MG63 (cell line): ENCODE measurements around the gene EVC2. TPM values are rescaled to one million over a fixed set of nuclear protein-coding genes. Genes with fewer than 3 reads are reported as not detected.
"Not testable (repeated sequence)": the region's sequence is repeated elsewhere in the genome, so short reads cannot be mapped to it uniquely, and the experiment has no call there.

Experiments used
- DNase-seq: peaks from one replicate; pipeline ENCODE4 v3.0.0-alpha.2; 2020
- H3K27me3 ChIP-seq: fragments of 250-450 bp; sonication (Bioruptor Pico); 2 replicates; pipeline ENCODE4 v1.5.1; 2020; ENCODE audit warnings: mild to moderate bottlenecking, moderate library complexity
- H3K36me3 ChIP-seq: fragments of 250-450 bp; sonication (Bioruptor Pico); 2 replicates; pipeline ENCODE4 v1.5.1; 2020; ENCODE audit warnings: mild to moderate bottlenecking, moderate library complexity
- H3K4me3 ChIP-seq: fragments of 250-450 bp; sonication (Bioruptor Pico); 2 replicates; pipeline ENCODE4 v1.5.1; 2020; ENCODE audit warnings: mild to moderate bottlenecking, moderate library complexity
- H3K9me3 ChIP-seq: fragments of 250-450 bp; sonication (Bioruptor Pico); 2 replicates; pipeline ENCODE4 v1.5.1; 2020; ENCODE audit warnings: mild to moderate bottlenecking, moderate library complexity
- total RNA-seq: library from RNA; depleted of rRNA; stranded (reverse); fragments of >200 nt; shearing (Covaris generic); gene quantifications from 2 replicates; pipeline ENCODE4 v1.2.3, GENCODE V29; 2014; ENCODE audit warnings: low replicate concordance

EVC2 gene
- total RNA-seq, 1 experiment from 2014 or later, result not detected

DNA sequence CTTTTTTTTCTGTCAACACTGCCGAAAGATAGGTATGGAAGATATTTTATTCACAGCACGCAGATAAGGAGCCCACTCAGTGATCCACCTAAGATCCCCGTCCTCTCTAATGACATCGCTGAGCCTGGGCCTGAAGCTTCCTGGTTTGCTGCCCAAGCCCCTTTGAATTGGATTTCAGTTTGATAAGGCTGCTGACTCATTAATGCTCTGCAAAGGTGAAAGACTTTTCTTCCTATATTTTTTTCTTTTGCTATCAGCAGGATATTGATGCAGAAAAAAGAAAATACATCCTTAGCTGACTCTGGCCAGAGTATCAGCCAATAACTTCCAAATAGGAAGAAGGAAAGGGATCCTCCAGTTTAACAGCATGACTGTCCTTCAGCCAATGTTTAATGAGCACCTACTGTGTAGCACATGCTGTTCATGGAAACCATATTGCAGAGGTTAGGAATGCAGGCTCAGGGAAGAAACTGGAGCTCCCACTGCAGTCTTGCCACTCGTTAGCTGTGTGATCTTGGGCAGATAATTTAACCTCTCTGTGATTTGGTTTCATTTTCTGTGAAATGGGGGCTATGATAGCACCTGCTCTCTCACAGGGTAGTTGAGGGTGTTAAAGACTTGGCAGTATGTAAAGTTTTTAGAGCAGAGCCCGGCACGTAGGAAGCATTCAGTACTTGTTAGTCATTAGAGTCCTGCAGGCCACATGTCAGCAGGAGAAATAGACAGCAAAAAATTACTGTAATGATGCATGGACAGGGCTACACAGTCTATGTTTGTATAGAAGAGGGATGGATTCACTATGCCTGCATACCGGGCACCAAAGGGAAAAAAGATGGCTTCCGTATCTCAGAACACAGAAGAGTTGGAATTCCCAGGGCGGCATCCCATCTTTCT is 41.9 kb upstream of the EVC2 start:
- H3K36me3 ChIP-seq, result no peaks in the 10 kb centered on the region
- no peak for DNase-seq
- H3K4me3 ChIP-seq, result no peak overlapping the region
- no peaks in the 10 kb centered on the region for H3K9me3 ChIP-seq
- H3K27me3 ChIP-seq, result no peaks in the 10 kb centered on the region

DNA sequence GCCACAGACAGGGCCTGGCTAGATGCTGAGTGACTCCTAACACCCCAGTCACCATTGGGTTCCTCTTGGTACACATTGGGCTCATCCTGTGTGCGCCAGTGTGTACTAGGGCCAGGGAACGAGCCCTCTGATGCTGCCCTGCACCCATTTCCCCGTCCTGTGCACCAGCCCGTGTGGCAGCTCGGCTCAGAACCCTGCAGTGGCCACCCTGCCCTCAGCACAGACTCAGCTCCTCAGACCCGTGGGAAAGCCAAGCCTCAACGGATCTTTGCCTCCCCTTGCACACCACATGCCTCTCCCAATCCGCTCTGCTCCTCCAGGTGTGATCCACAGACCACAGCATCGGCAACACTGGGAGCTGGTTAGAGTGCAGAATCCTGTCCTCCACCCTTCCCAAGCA is 41.2 kb upstream of the EVC2 start:
- Histone ChIP-seq H3K36me3 (no peaks in the 10 kb centered on the region), H3K4me3 (no peak overlapping the region), H3K9me3 (no peaks in the 10 kb centered on the region), H3K27me3 (no peaks in the 10 kb centered on the region)
- DNase-seq, result no peak

- Histone ChIP-seq H3K9me3 (no peaks in the 10 kb centered on the region), H3K36me3 (peaks cover 1% of the 10 kb centered on the region; the same call in 1 of the 2 replicates), H3K27me3 (no peaks in the 10 kb centered on the region), H3K4me3 (no peak overlapping the region)
- no peak for DNase-seq
Observed at GRCh38 chr4:5747738-5748375, 39.5 kb upstream of the EVC2 start.

DNA sequence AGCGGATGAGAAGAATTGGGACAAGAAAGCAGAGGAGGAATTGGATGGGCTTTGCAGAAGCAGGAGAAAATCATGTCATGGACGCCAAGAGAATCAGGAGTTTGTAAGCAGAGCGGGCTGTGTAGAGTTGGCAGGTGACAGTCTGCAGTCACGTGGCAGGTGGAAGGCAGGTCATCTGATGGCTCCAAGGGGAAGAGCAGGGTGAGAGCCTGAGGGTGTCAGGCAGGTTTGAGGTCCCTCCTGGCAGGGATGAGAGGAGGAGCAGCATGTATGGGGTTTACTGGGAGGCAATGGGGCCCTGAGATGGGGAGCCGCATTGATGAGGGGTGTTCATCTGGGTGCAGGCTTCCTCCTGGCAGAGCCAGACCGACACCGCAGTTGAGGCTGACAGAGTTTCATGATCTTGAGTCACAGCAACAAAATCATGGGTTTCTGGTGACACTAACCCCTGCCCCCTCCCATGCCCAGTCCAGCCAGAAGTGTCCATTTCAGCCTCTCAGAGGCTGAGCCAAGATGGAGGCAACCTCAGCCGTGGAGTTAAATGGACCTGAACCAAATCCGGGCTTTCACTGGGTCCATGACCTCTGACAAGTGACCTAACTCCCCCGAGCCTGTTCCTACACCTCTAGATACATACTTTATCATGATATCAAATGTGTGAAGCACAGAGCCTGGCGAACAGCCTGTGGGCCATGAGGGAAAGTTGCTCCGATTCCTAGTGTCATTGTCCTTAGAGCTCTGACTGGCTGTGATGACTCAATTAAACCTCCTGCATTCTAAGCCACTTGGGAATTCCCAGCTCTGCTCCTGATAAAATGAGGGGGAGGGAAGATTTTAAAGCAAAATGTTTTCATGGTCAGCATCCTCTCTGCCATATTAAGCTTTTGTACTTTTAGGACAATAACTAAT is 38.7 kb upstream of the EVC2 start:
- no peak overlapping the region for H3K4me3 ChIP-seq
- no peaks in the 10 kb centered on the region for H3K9me3 ChIP-seq
- DNase-seq, result no peak
- no peaks in the 10 kb centered on the region for H3K27me3 ChIP-seq
- peaks cover 5% of the 10 kb centered on the region; the same call in 1 of the 2 replicates for H3K36me3 ChIP-seq

GRCh38 chr4:5746250-5746649 is 37.9 kb upstream of the EVC2 start:
- Histone ChIP-seq H3K4me3 (no peak overlapping the region), H3K9me3 (no peaks in the 10 kb centered on the region), H3K27me3 (no peaks in the 10 kb centered on the region), H3K36me3 (peaks cover 5% of the 10 kb centered on the region; the same call in 1 of the 2 replicates)
- DNase-seq, result no peak

DNA sequence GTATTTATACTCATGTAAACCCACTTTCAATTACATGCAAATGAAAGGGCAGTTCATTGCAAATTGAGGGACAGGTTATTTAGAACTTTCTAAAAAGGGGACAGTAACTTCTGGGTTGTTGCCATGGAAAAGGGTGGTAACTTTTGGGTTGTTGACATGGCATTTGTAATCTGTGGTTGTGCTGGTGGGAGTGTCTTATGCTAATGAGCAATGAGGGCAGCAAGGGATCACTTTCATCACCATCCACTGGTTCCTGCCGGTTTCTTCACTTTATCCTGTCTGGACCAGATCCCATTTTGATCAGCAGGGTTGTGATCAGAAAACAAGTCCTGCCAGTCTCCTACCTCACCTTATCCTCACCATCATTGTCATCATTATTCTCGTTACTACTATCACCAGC is 34.6 kb upstream of the EVC2 start:
- Histone ChIP-seq H3K27me3 (no peaks in the 10 kb centered on the region), H3K4me3 (no peak overlapping the region), H3K36me3 (peaks cover 5% of the 10 kb centered on the region; the same call in 1 of the 2 replicates), H3K9me3 (no peaks in the 10 kb centered on the region)
- DNase-seq, result no peak

DNA sequence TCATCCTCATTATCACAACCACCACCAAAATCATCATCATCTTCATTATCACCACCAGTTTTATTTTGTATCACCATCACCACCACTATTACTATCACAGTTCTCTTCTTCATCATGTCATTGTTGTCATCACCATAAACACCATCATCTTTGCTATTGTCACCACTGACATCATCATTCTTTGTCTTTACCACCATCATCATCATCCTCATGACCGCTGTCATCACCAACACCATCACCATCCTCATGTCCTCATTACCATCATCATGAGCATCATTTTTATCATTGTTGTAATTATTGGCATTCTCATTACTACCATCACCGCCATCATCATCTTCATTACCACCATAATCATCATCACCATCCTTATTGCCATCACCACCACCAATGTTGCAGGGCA is 34.0 kb upstream of the EVC2 start:
- no peak for DNase-seq
- H3K36me3 ChIP-seq, result peaks cover 5% of the 10 kb centered on the region; the same call in 1 of the 2 replicates
- no peak overlapping the region for H3K4me3 ChIP-seq
- no peaks in the 10 kb centered on the region for H3K9me3 ChIP-seq
- no peaks in the 10 kb centered on the region for H3K27me3 ChIP-seq

GRCh38 chr4:5738061-5738460 is 29.7 kb upstream of the EVC2 start:
- DNase-seq, result no peak
- Histone ChIP-seq H3K36me3 (peaks cover 5% of the 10 kb centered on the region; the same call in 1 of the 2 replicates), H3K27me3 (no peaks in the 10 kb centered on the region), H3K9me3 (no peaks in the 10 kb centered on the region), H3K4me3 (no peak overlapping the region)

GRCh38 chr4:5735463-5735862 is 27.1 kb upstream of the EVC2 start:
- Histone ChIP-seq H3K9me3 (no peaks in the 10 kb centered on the region), H3K36me3 (no peaks in the 10 kb centered on the region), H3K27me3 (no peaks in the 10 kb centered on the region), H3K4me3 (no peak overlapping the region)
- DNase-seq, result no peak

DNA sequence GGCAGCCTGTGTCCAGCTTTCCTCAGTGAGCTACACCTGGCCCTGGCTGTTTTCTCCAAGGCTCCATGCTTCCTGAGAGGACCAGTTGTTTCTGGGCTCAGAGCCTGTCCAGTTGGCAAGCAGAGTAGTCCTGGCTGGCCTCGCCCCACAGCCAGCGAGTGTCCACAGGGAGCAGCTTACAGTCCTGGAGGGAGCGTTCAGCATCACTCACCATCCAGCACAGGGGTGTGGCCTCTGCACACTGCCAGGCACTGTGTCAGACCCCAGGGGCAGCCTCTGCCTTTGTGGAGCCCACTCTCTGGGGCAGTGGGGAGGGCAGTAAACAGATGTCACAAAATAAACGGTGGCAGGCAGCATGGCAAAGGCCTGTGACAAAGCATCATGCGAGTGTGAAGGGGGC is 26.5 kb upstream of the EVC2 start:
- Histone ChIP-seq H3K9me3 (no peaks in the 10 kb centered on the region), H3K27me3 (no peaks in the 10 kb centered on the region), H3K36me3 (no peaks in the 10 kb centered on the region), H3K4me3 (no peak overlapping the region)
- peak; percentile 20 for DNase-seq

DNA sequence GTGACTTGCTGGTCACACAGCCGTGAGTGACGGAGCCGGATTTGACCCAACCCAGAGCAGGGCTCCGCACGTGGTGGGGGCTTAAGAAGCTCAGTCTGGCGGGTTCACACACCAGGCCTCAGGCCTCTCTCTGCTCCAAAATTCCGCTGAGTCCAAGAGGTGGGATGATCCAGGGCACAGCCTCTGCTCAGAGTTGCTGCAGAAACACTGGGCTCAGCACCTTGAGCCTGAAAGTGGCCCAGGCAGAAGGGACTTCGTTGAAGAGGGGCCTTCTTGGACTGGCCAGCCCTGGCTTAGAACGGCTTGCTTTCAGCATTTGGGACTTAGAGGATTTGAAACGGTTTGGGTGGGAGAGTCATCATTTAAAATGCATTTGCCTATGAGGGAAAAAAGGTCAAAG is 23.8 kb upstream of the EVC2 start:
- Histone ChIP-seq H3K27me3 (no peaks in the 10 kb centered on the region), H3K4me3 (no peak overlapping the region), H3K36me3 (no peaks in the 10 kb centered on the region), H3K9me3 (no peaks in the 10 kb centered on the region)
- no peak for DNase-seq

- no peak overlapping the region for H3K4me3 ChIP-seq
- DNase-seq, result no peak
- H3K36me3 ChIP-seq, result no peaks in the 10 kb centered on the region
- no peaks in the 10 kb centered on the region for H3K9me3 ChIP-seq
- H3K27me3 ChIP-seq, result no peaks in the 10 kb centered on the region
Observed at GRCh38 chr4:5730993-5731990, 22.9 kb upstream of the EVC2 start.

DNA sequence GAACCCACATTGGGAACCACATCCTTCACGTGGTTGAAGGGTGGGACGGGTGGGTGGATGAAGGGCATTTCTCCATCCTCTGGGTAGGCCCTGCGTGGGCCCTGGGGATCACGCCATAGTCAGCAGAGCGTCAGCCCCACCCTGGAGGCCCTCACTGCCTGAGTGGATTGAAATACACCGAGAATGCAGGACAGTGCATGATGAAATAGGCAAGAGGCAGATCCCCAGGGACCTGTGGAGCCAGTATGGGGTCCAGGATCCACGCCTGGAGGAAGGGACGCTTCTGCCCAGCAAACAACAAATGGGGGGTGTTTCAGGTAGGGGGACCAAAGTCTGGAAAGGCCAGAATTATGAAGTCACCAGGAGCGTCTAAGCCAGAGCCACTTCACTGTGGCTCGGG is 22.1 kb upstream of the EVC2 start:
- no peak overlapping the region for H3K4me3 ChIP-seq
- DNase-seq, result no peak
- H3K9me3 ChIP-seq, result no peaks in the 10 kb centered on the region
- no peaks in the 10 kb centered on the region for H3K27me3 ChIP-seq
- no peaks in the 10 kb centered on the region; the same call in 1 of the 2 replicates for H3K36me3 ChIP-seq

DNA sequence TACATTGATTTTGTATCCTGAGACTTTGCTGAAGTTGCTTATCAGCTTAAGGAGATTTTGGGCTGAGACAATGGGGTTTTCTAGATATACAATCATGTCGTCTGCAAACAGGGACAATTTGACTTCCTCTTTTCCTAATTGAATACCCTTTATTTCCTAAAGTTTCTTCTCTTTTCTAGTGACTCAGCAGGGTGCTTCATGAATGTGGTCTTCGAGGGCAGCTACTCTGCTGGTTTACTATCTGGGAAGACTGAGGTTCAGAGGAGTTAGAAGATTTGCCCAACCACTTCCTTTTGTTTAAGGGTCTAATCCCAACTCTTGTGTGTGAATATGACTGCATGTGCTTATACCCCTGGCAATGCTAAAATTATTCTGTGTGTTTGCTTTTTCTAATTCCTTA is 20.1 kb upstream of the EVC2 start:
- H3K27me3 ChIP-seq, DNase-seq, H3K9me3 ChIP-seq, H3K4me3 ChIP-seq, H3K36me3 ChIP-seq: not testable (repeated sequence)

GRCh38 chr4:5724377-5724776 is 16.0 kb upstream of the EVC2 start:
- DNase-seq, result no peak
- H3K36me3 ChIP-seq, result no peaks in the 10 kb centered on the region; the same call in 1 of the 2 replicates
- no peak overlapping the region for H3K4me3 ChIP-seq
- H3K27me3 ChIP-seq, result no peaks in the 10 kb centered on the region
- H3K9me3 ChIP-seq, result no peaks in the 10 kb centered on the region

GRCh38 chr4:5722328-5722727 is 14.0 kb upstream of the EVC2 start:
- no peaks in the 10 kb centered on the region; the same call in 1 of the 2 replicates for H3K36me3 ChIP-seq
- no peaks in the 10 kb centered on the region for H3K27me3 ChIP-seq
- no peak for DNase-seq
- H3K4me3 ChIP-seq, result no peak overlapping the region
- no peaks in the 10 kb centered on the region for H3K9me3 ChIP-seq
